Omental fat pad (tissue), 4 donors: ENCODE measurements around the gene MBNL2. TPM values are rescaled to one million over a fixed set of nuclear protein-coding genes. Genes with fewer than 3 reads are reported as not detected.

Experiments used
- ATAC-seq: fragments of 150-250 bp; one replicate; pipeline ENCODE4 v1.9.1; 2016; ENCODE audit warnings: mild to moderate bottlenecking, moderate library complexity; ENCODE audit not compliant: low FRiP score
- DNase-seq: peaks from one replicate; pipeline ENCODE4 v3.0.0-alpha.2; 2019; ENCODE audit warnings: low spot score
- total RNA-seq, 4 donors: library from RNA; depleted of rRNA; stranded (reverse); fragments of >200 nt; gene quantifications; one replicate each; pipeline ENCODE4 v1.1.0, GENCODE V29; 2016
- TF ChIP-seq, protein P1 (sequence below), 3 donors: fragments of 450-650 bp; IDR thresholded peaks; one replicate each; pipeline ENCODE4 v1.5.1; 2016 to 2017; ENCODE audit warnings: antibody characterized with exemption in 3 of 3, mild to moderate bottlenecking in 3 of 3, moderate library complexity in 2 of 3

Gene MBNL2
- total RNA-seq, 4 donors from 2014 or later, result 105 to 132 (median 123) TPM

DNA sequence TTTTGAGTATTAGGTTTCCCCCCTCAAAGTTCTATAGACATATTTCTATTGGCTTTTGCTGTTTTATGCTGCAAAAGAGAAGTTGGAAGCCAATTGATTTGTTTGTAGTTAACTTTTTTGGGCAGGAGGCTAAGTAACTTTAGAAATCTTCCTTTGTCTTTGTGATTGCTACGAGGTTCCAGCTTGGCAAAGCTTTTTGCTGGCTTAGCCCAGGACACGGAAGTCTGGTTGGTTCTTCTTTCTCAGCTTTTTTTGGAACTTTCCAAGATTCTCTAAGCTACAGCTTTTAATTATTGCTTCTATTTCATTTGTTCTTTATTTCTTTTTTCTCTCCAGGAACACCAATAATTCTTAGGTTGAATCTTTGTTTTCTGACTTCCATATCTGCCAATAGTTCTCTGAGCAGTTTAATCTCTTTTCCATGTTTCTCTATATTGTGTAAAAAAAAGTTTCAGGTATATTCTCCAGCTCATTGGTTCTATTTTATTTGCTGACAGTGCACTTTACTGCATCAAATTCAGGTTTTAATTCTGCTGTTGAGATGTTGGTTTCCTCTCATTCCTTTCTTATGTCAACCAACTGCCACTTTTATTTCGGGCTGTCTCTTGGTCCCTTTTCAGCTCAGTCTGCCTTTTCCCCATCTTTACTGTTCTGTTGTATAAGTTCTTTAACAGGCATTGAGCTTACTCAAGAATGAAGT lies 27.8 kb downstream of the MBNL2 start:
- ATAC-seq, result no peak
- DNase-seq, result no peak
- TF ChIP-seq, protein P1, sequence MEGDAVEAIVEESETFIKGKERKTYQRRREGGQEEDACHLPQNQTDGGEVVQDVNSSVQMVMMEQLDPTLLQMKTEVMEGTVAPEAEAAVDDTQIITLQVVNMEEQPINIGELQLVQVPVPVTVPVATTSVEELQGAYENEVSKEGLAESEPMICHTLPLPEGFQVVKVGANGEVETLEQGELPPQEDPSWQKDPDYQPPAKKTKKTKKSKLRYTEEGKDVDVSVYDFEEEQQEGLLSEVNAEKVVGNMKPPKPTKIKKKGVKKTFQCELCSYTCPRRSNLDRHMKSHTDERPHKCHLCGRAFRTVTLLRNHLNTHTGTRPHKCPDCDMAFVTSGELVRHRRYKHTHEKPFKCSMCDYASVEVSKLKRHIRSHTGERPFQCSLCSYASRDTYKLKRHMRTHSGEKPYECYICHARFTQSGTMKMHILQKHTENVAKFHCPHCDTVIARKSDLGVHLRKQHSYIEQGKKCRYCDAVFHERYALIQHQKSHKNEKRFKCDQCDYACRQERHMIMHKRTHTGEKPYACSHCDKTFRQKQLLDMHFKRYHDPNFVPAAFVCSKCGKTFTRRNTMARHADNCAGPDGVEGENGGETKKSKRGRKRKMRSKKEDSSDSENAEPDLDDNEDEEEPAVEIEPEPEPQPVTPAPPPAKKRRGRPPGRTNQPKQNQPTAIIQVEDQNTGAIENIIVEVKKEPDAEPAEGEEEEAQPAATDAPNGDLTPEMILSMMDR (IDR thresholded peaks at IDR 0.05), result no peak

DNA sequence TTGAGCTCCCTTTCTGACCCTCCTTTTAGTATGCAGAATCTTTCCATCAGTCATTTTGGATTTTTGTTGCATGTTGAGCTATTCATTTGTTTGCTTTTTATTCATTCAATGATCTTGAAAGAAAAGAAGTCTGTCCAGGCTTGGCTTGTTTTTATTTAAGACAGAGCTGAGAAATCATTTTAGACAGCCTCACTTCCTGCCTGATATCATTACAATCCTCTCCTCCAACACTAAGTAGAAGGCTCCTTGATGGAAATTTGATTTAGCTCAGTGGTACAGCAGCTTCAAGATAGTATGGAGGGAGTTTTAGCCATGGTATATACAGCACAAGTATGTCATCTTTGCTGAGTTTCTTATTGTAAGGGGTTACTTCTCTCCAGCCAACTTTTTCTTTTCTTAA lies 28.4 kb downstream of the MBNL2 start:
- TF ChIP-seq, protein P1 (IDR thresholded peaks at IDR 0.05), result no peak
- ATAC-seq, result no peak

DNA sequence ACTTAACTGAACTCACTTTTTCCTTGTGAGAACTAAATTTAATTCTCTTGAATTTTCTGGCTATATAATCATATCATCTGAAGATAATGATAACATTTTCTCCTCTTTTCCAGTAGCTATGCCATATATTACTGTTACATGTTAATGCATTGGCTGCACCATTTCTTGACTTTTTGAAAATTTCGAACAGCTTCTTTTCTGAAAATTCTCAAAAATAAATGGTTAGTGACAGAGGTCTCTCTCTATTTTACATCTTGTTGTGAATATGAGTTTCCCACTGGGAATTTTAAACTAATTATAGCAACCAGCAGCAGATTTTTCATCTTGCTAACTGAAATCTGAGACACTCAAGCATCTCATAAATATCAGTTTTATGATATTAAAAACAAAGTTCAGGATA lies 30.6 kb downstream of the MBNL2 start:
- TF ChIP-seq, protein P1 (IDR thresholded peaks at IDR 0.05), result no peak
- DNase-seq, result no peak
- no peak for ATAC-seq

More for the DNA sequence above, 28.4 kb downstream of the MBNL2 start:
- DNase-seq, result no peak

- no peak for ATAC-seq
- DNase-seq, result no peak
- TF ChIP-seq, protein P1 (IDR thresholded peaks at IDR 0.05), result no peak
Measured at GRCh38 chr13:97253581-97254293, 31.6 kb downstream of the MBNL2 start.

- peak; percentile 29 for ATAC-seq
- TF ChIP-seq, protein P1 (IDR thresholded peaks at IDR 0.05), result no peak
- DNase-seq, result no peak
Measured at GRCh38 chr13:97254816-97255215, 32.7 kb downstream of the MBNL2 start.

GRCh38 chr13:97255515-97256021 lies 33.4 kb downstream of the MBNL2 start:
- no peak for ATAC-seq
- TF ChIP-seq, protein P1 (IDR thresholded peaks at IDR 0.05), result no peak
- no peak for DNase-seq
